Right kidney (tissue), 1 donor: Measurements from ENCODE around the gene PATL2.
"Not testable (repeated sequence)": the region's sequence is repeated elsewhere in the genome, so short reads cannot be mapped to it uniquely, and the experiment has no call there.

Experiments
- DNase-seq: peaks from one replicate; pipeline ENCODE4 v3.0.0-alpha.2; 2016

PATL2 gene

GRCh38 chr15:44647637-44648036 lies 63.5 kb downstream of the PATL2 start:
- DNase-seq: no peak

GRCh38 chr15:44647036-44647435 lies 64.1 kb downstream of the PATL2 start:
- no peak for DNase-seq

DNA sequence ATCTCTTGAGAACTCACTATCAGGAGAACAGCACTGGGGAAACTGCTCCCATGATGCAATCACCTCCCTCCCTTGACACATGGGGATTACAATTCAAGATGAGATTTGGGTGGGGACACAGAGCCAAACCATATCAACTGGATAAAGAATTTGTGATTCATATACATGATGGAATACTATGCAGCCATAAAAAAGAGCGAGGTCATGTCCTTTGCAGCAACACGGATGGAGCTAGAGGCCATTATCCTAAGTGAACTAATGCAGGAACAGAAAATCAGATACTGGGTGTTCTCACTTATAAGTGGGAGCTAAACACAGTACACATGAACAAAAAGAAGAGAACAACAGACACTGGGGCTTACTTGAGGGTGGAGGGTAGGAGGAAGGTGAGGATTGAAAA lies 64.7 kb downstream of the PATL2 start:
- DNase-seq: no peak

- DNase-seq: no peak
These were observed 69.5 kb downstream of the PATL2 start for GRCh38 chr15:44641651-44642050.

DNA sequence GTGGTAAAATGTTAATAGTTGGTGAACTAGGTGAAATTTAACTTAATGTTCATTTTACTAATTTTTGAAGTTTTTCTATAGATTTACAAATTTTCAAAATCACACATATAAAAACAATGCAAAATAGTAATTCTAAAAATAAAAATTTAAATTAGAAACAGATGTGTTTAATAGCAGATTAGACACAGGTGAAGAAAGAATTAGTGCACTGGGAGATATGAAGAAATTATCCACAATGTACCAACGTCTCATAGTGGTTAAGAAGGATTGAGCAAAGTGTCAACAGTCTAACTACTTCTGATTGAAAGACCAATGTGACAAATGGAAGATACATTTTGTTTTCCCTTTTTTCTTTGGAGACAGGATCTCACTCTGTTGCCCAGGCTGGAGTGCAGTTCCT lies 74.1 kb downstream of the PATL2 start:
- no peak for DNase-seq

GRCh38 chr15:44633603-44634002 lies 77.5 kb downstream of the PATL2 start:
- DNase-seq: no peak

- DNase-seq: not testable (repeated sequence)
These were observed 85.8 kb downstream of the PATL2 start for GRCh38 chr15:44625286-44625685.

DNA sequence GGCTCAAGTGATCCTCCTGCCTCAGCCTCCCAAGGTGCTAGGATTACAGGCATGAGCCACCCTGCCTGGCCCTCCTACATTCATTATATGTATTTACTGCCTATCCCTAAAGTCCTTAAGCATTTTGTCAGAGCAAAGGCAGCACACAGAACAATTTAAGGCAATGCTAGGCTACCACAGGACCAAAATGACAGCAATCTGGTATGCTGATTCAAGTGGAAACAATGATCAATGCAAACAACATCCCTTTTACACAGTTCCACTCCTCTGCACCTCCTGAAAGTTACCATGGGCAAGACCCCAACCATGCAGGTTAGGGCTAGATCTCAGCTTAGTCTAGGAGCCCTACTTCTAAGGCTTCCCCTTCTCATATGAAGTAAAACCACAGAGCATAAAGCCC lies 87.9 kb downstream of the PATL2 start:
- DNase-seq: no peak

GRCh38 chr15:44620081-44620480 lies 91.0 kb downstream of the PATL2 start:
- DNase-seq: no peak

DNA sequence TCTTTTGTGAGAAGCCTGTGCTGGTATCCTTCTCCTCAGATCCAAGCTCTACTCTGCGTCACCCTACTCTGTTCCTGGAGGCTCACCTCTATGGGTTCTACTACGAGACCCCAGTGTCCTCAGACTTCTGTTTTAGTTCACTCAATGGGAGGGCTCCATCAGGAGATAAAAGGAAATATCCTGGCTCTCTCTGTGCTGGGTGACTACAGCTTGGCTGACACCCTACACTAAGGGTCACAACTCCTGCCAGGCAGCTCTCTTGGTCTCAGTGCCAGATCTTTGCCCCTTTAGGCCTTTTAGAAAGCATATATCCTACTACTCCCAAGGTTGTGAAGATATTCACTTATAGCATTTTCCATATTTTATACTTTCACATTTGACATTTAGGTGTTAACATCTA lies 94.1 kb downstream of the PATL2 start:
- DNase-seq: no peak
